ENCODE data around the gene ZNF443.
"Not testable (repeated sequence)": the region's sequence is repeated elsewhere in the genome, so short reads cannot be mapped to it uniquely, and the experiment has no call there.

The ZNF443 gene

GRCh38 chr19:12411893-12412292, 28.9 kb downstream of the ZNF443 start:
- no peak for DNase-seq

GRCh38 chr19:12400633-12401502, 40.0 kb downstream of the ZNF443 start, which contains the start of gene ZNF799:
Gene ZNF799, minus strand, starts transcription at chr19:12401271. Its CDS starts 201 bp downstream, at chr19:12401070.
- DNase-seq = peak; percentile 95

- DNase-seq = peak; percentile 29
Observed at GRCh38 chr19:12399901-12400632, 40.8 kb downstream of the ZNF443 start.

- DNase-seq = not testable (repeated sequence)
Observed at GRCh38 chr19:12391148-12391547, 49.7 kb downstream of the ZNF443 start.

- not testable (repeated sequence) for DNase-seq
Observed at GRCh38 chr19:12386365-12386764, 54.5 kb downstream of the ZNF443 start.

- no peak for DNase-seq
Observed at GRCh38 chr19:12380444-12380737, 60.4 kb downstream of the ZNF443 start.

GRCh38 chr19:12379732-12380443, 60.9 kb downstream of the ZNF443 start:
- DNase-seq = no peak
